H54 (cell line): Measurements from ENCODE around the gene GSG1.
"Not testable (repeated sequence)": the region's sequence is repeated elsewhere in the genome, so short reads cannot be mapped to it uniquely, and the experiment has no call there.

ENCODE experiments used
- DNase-seq: peaks from one replicate; pipeline ENCODE4 v3.0.0; 2011; ENCODE audit warnings: low spot score, mixed read lengths; ENCODE audit not compliant: insufficient read length
- FAIRE-seq: peaks from 3 replicates; lab custom pipeline; 2011; peaks lifted over from hg19 to GRCh38; lab: Jason Lieb, UNC
- POLR2A ChIP-seq: IDR thresholded peaks from 2 replicates; pipeline ENCODE4 v1.6.1; 2011; ENCODE audit warnings: low read depth, mild to moderate bottlenecking, low read length

GSG1 gene

DNA sequence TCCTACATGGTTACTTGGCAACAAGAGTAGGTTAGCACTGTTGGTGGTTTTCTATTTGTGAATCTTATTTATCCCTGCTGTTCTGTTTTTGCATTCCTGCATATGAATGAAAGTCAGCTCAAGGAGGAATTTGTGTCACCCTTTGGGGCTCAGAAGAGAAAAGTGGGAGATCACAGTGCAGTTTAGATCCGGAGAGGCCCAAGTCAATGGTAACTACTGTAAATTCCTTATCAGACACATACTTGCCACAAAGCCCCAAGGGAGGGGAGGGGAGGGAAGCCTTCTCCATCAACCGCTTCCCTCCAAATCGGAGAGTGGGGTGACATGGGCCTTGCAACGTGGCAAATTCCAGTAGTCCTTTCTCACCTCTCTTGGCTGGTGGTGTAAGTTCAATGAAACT is 15.0 kb downstream of the GSG1 start:
- TF ChIP-seq POLR2A, result no peak
- DNase-seq (no peak), FAIRE-seq (no peak)

DNA sequence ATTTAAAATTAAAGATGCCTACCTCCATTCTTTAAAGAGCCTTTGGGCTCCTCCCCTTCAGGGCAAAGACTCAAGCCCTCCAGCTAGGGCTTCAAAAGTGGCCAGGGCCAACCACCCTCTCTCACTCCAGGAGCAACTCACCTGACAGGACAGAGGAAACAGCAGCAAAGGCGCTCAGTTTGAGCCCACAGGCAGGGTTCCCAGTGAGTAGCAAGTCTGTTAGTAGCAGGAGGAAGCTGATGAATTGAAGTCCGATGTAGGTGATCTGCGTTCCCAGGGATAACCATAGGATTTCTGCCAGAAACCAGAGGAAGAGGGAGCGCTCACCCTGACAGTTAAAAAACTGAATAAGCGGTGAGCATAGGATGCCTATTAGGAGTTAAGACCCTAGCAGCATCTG is 15.7 kb downstream of the GSG1 start:
- DNase-seq (no peak), FAIRE-seq (no peak)
- TF ChIP-seq POLR2A, result no peak

DNA sequence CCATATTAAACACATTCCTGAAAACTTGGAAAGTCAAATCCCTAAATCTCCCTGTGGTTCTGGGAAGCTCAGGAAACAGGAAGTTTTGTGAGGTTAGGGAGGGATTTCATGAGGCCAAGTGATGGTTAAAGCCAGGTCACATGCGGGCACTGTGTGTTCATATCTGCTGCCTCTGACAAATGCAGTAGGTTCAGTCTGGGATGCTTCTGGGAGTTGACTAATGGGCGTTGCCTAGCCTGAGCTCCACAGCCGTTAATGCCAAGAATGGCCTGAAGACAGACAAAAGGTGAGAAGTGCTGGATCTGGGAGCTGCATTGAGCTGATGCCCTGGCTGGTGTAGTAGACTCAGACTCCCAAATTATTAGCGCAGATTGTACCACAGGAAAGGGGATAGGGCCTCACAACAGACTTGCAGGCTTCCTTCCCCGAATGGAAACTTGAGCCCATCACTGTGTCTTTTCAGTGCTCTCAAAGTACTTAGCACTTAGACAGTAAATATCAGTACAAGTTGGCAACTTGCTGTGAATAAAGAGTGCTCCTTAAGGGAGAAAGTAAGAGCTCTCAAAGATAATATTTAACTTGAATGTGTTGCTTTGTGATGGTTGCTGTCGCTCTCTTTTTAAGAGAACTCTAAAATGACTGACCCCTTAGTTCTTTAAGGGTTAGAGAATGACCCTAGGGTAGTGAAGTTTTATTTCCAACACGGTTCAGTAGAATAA is 17.3 kb downstream of the GSG1 start:
- no peak for TF ChIP-seq POLR2A
- DNase-seq, result no peak
- no peak for FAIRE-seq

DNA sequence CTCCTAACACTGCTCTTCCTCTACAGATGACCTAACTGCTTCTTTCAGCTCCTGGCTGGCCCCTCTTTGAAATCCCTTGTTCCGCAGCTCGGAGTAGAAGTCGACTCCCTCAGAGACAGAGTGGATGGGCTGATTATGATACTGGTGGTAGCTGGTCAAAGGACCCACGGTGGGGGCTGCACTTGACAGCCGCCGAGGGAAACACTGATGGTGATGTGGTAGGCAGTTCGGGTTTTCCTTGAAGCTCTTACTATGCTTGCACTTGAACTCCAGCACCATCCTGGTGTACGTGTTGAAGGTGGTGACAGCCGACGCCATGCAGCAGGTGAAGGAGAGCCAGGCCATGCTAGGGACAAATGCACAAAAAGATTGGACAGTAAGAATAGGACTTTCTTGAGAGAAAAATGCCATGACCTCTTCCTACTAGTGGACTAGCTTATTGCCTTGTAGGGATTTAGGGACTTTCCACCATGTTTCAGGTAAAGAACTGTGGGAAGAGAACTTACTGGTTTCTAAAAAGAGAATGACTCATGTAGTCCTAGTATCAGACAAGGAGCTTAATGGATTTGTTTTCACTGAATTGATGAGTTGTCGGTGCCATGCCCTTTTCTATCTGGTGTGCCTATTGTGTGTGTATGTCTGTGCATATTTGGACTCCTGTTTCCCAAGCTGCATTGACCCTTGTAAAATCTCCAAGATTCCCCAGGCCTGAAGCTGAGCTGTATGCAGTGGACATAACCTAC is 18.4 kb downstream of the GSG1 start:
- TF ChIP-seq POLR2A, result no peak
- DNase-seq (no peak), FAIRE-seq (no peak)

DNA sequence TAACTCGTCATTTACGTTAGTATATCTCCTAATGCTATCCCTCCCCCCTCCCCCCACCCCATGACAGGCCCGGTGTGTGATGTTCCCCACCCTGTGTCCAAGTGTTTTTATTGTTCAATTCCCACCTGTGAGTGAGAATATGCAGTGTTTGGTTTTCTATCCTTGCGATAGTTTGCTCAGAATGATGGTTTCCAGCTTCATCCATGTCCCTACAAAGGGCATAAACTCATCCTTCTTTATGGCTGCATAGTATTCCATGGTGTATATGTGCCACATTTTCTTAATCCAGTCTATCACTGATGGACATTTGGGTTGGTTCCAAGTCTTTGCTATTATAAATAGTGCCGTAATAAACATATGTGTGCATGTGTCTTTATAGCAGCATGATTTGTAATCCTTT is 19.8 kb downstream of the GSG1 start:
- not testable (repeated sequence) for DNase-seq, FAIRE-seq

DNA sequence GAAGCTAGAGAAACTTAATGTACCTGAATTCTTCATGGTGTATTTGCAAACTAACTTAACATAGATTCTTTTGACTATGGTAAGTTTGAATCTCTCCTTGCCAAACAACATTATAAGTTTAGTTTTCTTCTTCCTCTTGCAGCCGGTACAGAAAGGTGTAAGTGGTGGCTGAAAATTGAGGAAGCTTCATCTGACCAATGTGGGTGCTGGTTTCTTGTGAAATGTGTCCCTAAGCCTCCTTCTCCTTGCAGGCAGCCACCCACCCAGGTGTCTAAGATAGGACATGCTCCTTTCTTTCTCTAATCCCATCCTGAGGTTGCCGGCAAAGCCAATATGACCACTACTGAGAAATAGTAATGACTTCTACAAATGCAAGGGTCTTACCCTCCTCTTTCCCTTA is 20.6 kb downstream of the GSG1 start:
- DNase-seq (no peak), FAIRE-seq (no peak)
- TF ChIP-seq POLR2A, result no peak

DNA sequence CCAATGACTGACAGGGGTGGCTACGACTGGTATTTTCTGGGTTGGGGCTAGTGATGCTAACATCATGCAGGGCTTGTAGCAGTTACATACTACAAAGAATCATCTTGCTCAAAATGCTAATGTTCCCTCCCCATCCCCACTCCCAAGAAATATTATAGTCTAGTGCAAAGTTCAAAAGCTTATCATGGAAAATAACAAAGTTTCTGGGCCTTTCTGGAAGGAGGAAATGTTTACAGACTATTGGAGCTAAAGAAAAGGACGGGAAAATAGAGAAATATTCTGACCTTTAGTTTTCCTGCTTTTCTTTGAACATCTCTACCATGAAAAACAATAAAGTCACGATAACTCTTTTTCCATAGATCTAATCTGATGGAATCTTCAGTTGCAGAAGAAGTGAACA is 23.2 kb downstream of the GSG1 start:
- no peak for DNase-seq
- no peak for TF ChIP-seq POLR2A
- no peak for FAIRE-seq

DNA sequence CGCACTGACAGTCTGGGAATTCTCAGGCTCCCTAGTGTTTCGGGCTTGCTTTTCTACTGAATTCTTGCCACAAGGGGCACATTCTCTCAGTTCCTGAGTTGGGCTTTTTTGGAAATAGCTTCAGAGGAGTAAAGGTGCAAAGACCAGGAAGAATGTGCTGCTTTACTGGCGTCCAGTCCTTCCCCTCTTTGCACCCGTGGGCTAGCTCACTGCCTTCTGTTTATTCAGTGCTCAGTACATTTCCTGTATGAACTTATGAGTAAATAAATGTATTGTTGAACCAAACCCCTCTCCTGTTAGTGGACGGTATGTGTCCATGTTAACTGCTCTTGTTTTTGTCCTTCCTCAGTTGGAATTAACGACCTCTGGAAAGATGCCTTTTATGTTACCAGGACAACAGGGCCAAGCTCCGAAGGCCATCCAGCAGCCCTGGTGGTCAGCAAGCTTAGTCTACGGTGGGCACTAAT is 24.0 kb downstream of the GSG1 start:
- FAIRE-seq (no peak), DNase-seq (no peak)
- TF ChIP-seq POLR2A, result no peak

DNA sequence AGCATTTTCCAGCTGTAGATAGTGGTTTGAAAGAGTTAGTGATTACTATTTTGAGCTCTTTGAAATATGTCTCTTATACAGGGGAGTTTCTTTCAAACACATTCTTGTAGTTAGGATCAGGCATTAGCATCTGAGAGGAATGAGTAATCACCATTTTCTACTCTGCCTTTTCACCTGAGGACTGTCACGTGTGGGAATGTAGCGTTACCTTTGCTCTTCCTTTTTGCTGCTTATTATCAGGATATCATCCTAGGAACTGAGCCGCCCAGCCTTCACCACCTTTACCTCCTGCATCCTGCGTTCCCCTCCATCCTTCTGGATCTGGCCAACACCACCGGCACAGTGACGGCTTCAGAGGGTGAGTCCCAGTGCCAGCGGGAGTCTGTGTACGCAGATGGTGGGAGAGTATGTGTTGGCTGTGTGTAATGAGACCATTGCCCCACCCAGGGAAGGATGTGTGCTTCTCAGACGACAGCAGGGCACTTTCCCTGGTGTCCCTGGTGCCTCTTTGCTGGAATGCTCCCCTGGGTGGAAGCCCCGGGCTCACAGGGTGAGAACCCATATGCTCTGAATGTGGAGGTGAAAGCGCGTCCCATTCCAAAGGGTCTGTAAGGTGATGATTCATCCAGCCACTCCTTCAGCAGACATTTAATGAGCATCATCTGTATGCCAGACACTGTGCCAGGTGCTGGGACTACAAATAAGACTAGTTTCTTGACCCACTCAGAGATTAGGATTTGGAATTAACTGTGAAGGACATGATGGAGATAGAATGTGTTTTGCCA is 27.5 kb downstream of the GSG1 start:
- no peak for TF ChIP-seq POLR2A
- DNase-seq, result no peak
- FAIRE-seq, result no peak

DNA sequence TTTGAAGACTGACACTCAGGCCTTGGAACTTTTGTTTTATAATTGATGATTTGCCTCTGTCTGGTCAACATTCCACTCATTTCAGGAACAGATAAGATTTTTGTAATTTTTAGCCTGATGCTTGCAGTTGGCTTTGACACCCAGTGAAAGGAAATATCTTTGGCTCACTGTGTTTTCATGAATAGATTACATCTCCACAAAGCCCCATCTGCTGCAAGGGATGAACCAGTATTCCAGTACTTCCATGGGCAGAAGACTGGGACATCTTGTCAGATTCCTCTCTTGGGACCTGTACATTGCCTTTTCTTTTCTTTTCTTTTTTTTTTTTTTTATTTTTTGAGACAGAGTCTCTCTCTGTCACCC is 28.4 kb downstream of the GSG1 start:
- no peak for TF ChIP-seq POLR2A
- FAIRE-seq (no peak), DNase-seq (no peak)

DNA sequence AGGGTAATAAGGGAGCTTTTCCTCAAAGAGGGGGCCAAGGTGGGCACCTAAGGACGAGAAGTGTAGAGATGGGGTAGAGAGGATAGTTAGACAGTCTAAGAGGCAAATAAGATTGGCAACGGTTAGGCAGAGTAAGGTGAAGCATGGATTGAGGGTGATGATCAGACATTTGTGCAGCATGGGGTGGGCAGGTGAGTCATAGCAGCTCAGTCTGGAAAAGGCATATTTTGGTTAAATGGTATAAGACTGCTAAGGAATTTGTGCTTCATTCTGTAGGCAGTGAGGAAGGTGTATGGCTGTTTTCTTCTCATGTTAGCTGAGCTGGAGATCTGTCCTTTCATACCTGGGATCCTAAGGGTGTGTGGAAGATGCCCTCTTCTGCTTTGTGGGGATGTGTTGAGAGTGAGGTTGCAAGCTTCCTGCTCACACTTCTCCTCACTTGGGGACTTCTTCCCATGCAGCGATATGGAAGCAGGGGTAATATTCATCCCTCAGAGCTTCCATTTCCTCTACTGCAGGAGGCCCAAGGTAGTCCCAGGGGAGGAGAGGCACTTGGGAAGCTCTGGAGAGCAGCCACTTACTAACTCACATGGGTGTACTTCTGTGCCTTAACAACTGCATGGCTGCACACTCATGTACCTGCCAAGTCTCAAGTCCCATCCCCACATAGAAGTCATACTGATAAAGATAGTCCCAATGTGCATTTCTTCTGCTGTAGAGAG is 28.9 kb downstream of the GSG1 start:
- FAIRE-seq (no peak), DNase-seq (no peak)
- TF ChIP-seq POLR2A, result no peak

DNA sequence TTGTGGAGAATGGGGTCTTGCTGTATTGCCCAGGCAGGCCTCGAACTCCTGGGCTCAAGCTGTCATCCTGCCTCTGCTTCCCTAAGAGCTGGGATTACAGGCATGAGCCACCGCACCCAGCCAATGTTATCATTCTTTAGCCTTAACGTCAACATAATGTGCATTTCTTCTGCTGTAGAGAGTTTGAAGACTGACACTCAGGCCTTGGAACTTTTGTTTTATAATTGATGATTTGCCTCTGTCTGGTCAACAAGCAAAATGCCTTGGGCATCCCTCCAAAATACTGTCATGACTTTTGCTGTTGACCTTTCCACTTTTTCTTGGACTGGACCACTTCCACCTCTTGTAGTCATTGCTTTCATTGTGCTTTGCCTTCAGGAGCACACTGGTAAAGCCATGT is 30.3 kb downstream of the GSG1 start:
- no peak for FAIRE-seq
- no peak for DNase-seq
- no peak for TF ChIP-seq POLR2A
